Liver (tissue), 9 donors: ENCODE measurements around the gene AMPH. TPM values are rescaled to one million over a fixed set of nuclear protein-coding genes. Genes with fewer than 3 reads are reported as not detected.

Experiments used
- DNase-seq: peaks from one replicate; pipeline ENCODE4 v3.0.0-alpha.2; 2017; ENCODE audit warnings: low spot score
- H3K27ac ChIP-seq, 2 donors: one replicate each; pipeline ENCODE4 v1.7.0; 2013; ENCODE audit warnings: inconsistent platforms in 2 of 2, low read length in 2 of 2, control low read depth in 1 of 2, low read depth in 1 of 2, mild to moderate bottlenecking in 1 of 2
- H3K27me3 ChIP-seq, 4 donors: one replicate each; pipeline versions ENCODE4 v1.6.1 to v1.7.0; 2013; ENCODE audit warnings: low read length in 3 of 4, inconsistent platforms in 1 of 4, mild to moderate bottlenecking in 1 of 4, moderate library complexity in 1 of 4; ENCODE audit not compliant: control insufficient read depth in 4 of 4, insufficient read depth in 4 of 4
- H3K36me3 ChIP-seq, 4 donors: one replicate each; pipeline versions ENCODE4 v1.6.1 to v1.7.0; 2013; ENCODE audit warnings: low read length in 3 of 4, mild to moderate bottlenecking in 3 of 4, low read depth in 1 of 4, moderate library complexity in 1 of 4; ENCODE audit not compliant: control insufficient read depth in 4 of 4, insufficient read depth in 3 of 4
- H3K4me1 ChIP-seq, 4 donors: one replicate each; pipeline versions ENCODE4 v1.6.1 to v1.7.0; 2013; ENCODE audit warnings: low read length in 3 of 4, mild to moderate bottlenecking in 3 of 4, moderate library complexity in 1 of 4; ENCODE audit not compliant: control insufficient read depth in 4 of 4, insufficient read depth in 4 of 4
- H3K4me3 ChIP-seq, 3 donors: one replicate each; pipeline versions ENCODE4 v1.6.1 to v1.7.0; 2013; ENCODE audit warnings: low read length in 3 of 3, control low read depth in 1 of 3, low read depth in 1 of 3, mild to moderate bottlenecking in 1 of 3
- H3K9ac ChIP-seq, 2 donors: one replicate each; pipeline ENCODE4 v1.7.0; 2013; ENCODE audit warnings: low read length in 2 of 2, mild to moderate bottlenecking in 2 of 2, moderate library complexity in 2 of 2, control low read depth in 1 of 2, low read depth in 1 of 2
- H3K9me3 ChIP-seq, 4 donors: one replicate each; pipeline versions ENCODE4 v1.6.1 to v1.7.0; 2013; ENCODE audit warnings: low read length in 3 of 4; ENCODE audit not compliant: control insufficient read depth in 4 of 4
- EGR1 ChIP-seq, 2 donors: IDR thresholded peaks; 2 replicates each; pipeline ENCODE4 v1.6.1; 2016 to 2018; ENCODE audit warnings: antibody characterized with exemption in 2 of 2, low read depth in 2 of 2
- FOXA1 ChIP-seq: IDR thresholded peaks from 2 replicates; pipeline ENCODE4 v1.6.1; 2016; ENCODE audit warnings: antibody characterized with exemption
- FOXA2 ChIP-seq: IDR thresholded peaks from 2 replicates; pipeline ENCODE4 v1.6.1; 2016; ENCODE audit warnings: antibody characterized with exemption
- GABPA ChIP-seq, 2 donors: IDR thresholded peaks in 1 of 2; conservative IDR thresholded peaks in 1 of 2; 2 replicates each; pipeline ENCODE4 v1.6.1; 2016; ENCODE audit warnings: antibody characterized with exemption in 2 of 2, mild to moderate bottlenecking in 1 of 2, moderate library complexity in 1 of 2
- HNF4A ChIP-seq, 2 donors: conservative IDR thresholded peaks; 2 replicates each; pipeline ENCODE4 v1.6.1; 2016; ENCODE audit warnings: antibody characterized with exemption in 2 of 2, mild to moderate bottlenecking in 2 of 2
- HNF4G ChIP-seq: IDR thresholded peaks from 2 replicates; pipeline ENCODE4 v1.6.1; 2016; ENCODE audit warnings: antibody characterized with exemption
- JUND ChIP-seq, 2 donors: IDR thresholded peaks; 2 replicates each; pipeline ENCODE4 v1.6.1; 2016; ENCODE audit warnings: antibody characterized with exemption in 2 of 2
- RAD21 ChIP-seq, 2 donors: IDR thresholded peaks; 2 replicates each; pipeline ENCODE4 v1.6.1; 2016; ENCODE audit warnings: antibody characterized with exemption in 2 of 2, mild to moderate bottlenecking in 2 of 2
- RXRA ChIP-seq, 2 donors: IDR thresholded peaks; 2 replicates each; pipeline ENCODE4 v1.6.1; 2017 to 2018; ENCODE audit warnings: antibody characterized with exemption in 2 of 2, mild to moderate bottlenecking in 1 of 2
- SP1 ChIP-seq: IDR thresholded peaks from 2 replicates; pipeline ENCODE4 v1.6.1; 2018; ENCODE audit warnings: antibody characterized with exemption, mild to moderate bottlenecking
- TAF1 ChIP-seq: conservative IDR thresholded peaks from 2 replicates; pipeline ENCODE4 v1.6.1; 2016; ENCODE audit warnings: antibody characterized with exemption, mild to moderate bottlenecking
- YY1 ChIP-seq: IDR thresholded peaks from 2 replicates; pipeline ENCODE4 v1.6.1; 2016; ENCODE audit warnings: antibody characterized with exemption, mild to moderate bottlenecking
- WGBS: extraction: QIAGEN DNeasy Blood & Tissue Kit; methylation state at CpG from one replicate; pipeline ENCODE4 v1.1.7; 2013; 5-methylcytosine and 5-hydroxymethylcytosine counted together
- polyA plus RNA-seq, 2 donors: library from polyadenylated mRNA; stranded (reverse) in 1 of 2; unstranded in 1 of 2; fragments of 200-250 nt in 1 of 2; fragments of >200 nt in 1 of 2; fragmentation: Nextera tagmentation in 1 of 2; extraction: Ambion mirVana in 1 of 2; gene quantifications; one replicate each; pipeline versions ENCODE4 v1.2.1 to v1.2.3, GENCODE V29; 2013 to 2015
- total RNA-seq, 2 donors: library from RNA; depleted of rRNA; stranded (reverse); fragments of >200 nt; gene quantifications; one replicate each; pipeline ENCODE4 v1.2.3, GENCODE V29; 2014
- TF ChIP-seq, protein P1 (sequence below): fragments of 150-350 bp; IDR thresholded peaks from 2 replicates; pipeline ENCODE4 v1.5.1; 2017; ENCODE audit warnings: improper control_type of control experiment, low read depth, low read length; ENCODE audit not compliant: missing input control
- TF ChIP-seq, protein P2 (sequence below): IDR thresholded peaks from 2 replicates; pipeline ENCODE4 v1.6.1; 2016; ENCODE audit warnings: antibody characterized with exemption
- TF ChIP-seq, protein P3 (sequence below): IDR thresholded peaks from 2 replicates; pipeline ENCODE4 v1.6.1; 2016; ENCODE audit warnings: antibody characterized with exemption
- TF ChIP-seq, protein P4 (sequence below): IDR thresholded peaks from 2 replicates; pipeline ENCODE4 v1.6.1; 2016; ENCODE audit warnings: antibody characterized with exemption
- TF ChIP-seq, protein P5 (sequence below): IDR thresholded peaks from 2 replicates; pipeline ENCODE4 v1.6.1; 2016; ENCODE audit warnings: antibody characterized with exemption, mild to moderate bottlenecking
- donor health status: healthy.
- donor health status: healthy.
- donor health status: healthy.
- donor health status: healthy.
- donor health status: healthy.

The AMPH gene
- total and polyA plus RNA-seq, 4 donors, result 0.13 to 0.25 (median 0.20) TPM

DNA sequence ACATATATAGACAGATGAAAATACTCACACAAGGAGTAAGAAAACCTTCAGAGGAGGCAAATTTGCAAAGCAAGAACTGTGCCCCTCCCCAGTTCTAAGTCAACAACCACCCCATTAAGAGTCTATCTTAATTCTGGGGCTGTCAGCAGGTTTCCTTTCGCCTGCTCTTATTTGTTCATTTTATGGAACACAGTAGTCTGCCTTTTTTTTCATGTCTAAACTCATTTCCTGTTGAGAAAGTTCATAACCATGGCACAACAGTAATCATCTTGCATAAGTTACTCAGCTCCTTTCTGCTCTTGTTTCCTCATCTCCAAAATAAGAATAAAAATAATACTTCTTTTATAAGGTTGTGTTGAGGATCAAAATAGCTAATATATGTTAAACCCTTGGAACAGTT lies 25.8 kb upstream of the AMPH start:
- Histone ChIP-seq H3K4me1 (no peaks in the 10 kb centered on the region), H3K27ac (no peak overlapping the region), H3K36me3 (no peaks in the 10 kb centered on the region), H3K27me3 (no peaks in the 10 kb centered on the region), H3K9me3 (no peaks in the 10 kb centered on the region), H3K9ac (no peak overlapping the region), H3K4me3 (no peak overlapping the region)
- WGBS, result 45% methylated on average over 1 of the region's 1 CpG
- DNase-seq, result no peak
- TF ChIP-seq JUND (IDR thresholded peaks at IDR 0.05) (no peak), HNF4A (conservative IDR thresholded peaks at IDR 0.05) (no peak), HNF4G (no peak), FOXA2 (no peak), RAD21 (IDR thresholded peaks at IDR 0.05) (no peak), GABPA (IDR thresholded peaks at IDR 0.05 in 1 of 2, conservative IDR thresholded peaks at IDR 0.05 in 1 of 2) (no peak), TAF1 (no peak), EGR1 (IDR thresholded peaks at IDR 0.05; ENCODE audit: low read depth in 2 of 2) (no peak), RXRA (IDR thresholded peaks at IDR 0.05) (no peak), YY1 (no peak), FOXA1 (no peak), SP1 (no peak)
- TF ChIP-seq, protein P1, sequence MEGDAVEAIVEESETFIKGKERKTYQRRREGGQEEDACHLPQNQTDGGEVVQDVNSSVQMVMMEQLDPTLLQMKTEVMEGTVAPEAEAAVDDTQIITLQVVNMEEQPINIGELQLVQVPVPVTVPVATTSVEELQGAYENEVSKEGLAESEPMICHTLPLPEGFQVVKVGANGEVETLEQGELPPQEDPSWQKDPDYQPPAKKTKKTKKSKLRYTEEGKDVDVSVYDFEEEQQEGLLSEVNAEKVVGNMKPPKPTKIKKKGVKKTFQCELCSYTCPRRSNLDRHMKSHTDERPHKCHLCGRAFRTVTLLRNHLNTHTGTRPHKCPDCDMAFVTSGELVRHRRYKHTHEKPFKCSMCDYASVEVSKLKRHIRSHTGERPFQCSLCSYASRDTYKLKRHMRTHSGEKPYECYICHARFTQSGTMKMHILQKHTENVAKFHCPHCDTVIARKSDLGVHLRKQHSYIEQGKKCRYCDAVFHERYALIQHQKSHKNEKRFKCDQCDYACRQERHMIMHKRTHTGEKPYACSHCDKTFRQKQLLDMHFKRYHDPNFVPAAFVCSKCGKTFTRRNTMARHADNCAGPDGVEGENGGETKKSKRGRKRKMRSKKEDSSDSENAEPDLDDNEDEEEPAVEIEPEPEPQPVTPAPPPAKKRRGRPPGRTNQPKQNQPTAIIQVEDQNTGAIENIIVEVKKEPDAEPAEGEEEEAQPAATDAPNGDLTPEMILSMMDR, result no peak
- TF ChIP-seq, protein P2, sequence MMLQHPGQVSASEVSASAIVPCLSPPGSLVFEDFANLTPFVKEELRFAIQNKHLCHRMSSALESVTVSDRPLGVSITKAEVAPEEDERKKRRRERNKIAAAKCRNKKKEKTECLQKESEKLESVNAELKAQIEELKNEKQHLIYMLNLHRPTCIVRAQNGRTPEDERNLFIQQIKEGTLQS, result no peak
- TF ChIP-seq, protein P3, sequence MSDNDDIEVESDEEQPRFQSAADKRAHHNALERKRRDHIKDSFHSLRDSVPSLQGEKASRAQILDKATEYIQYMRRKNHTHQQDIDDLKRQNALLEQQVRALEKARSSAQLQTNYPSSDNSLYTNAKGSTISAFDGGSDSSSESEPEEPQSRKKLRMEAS, result no peak
- TF ChIP-seq, protein P4, sequence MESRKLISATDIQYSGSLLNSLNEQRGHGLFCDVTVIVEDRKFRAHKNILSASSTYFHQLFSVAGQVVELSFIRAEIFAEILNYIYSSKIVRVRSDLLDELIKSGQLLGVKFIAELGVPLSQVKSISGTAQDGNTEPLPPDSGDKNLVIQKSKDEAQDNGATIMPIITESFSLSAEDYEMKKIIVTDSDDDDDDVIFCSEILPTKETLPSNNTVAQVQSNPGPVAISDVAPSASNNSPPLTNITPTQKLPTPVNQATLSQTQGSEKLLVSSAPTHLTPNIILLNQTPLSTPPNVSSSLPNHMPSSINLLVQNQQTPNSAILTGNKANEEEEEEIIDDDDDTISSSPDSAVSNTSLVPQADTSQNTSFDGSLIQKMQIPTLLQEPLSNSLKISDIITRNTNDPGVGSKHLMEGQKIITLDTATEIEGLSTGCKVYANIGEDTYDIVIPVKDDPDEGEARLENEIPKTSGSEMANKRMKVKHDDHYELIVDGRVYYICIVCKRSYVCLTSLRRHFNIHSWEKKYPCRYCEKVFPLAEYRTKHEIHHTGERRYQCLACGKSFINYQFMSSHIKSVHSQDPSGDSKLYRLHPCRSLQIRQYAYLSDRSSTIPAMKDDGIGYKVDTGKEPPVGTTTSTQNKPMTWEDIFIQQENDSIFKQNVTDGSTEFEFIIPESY, result no peak
- TF ChIP-seq, protein P5, sequence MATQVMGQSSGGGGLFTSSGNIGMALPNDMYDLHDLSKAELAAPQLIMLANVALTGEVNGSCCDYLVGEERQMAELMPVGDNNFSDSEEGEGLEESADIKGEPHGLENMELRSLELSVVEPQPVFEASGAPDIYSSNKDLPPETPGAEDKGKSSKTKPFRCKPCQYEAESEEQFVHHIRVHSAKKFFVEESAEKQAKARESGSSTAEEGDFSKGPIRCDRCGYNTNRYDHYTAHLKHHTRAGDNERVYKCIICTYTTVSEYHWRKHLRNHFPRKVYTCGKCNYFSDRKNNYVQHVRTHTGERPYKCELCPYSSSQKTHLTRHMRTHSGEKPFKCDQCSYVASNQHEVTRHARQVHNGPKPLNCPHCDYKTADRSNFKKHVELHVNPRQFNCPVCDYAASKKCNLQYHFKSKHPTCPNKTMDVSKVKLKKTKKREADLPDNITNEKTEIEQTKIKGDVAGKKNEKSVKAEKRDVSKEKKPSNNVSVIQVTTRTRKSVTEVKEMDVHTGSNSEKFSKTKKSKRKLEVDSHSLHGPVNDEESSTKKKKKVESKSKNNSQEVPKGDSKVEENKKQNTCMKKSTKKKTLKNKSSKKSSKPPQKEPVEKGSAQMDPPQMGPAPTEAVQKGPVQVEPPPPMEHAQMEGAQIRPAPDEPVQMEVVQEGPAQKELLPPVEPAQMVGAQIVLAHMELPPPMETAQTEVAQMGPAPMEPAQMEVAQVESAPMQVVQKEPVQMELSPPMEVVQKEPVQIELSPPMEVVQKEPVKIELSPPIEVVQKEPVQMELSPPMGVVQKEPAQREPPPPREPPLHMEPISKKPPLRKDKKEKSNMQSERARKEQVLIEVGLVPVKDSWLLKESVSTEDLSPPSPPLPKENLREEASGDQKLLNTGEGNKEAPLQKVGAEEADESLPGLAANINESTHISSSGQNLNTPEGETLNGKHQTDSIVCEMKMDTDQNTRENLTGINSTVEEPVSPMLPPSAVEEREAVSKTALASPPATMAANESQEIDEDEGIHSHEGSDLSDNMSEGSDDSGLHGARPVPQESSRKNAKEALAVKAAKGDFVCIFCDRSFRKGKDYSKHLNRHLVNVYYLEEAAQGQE, result no peak
